H9 (cell line): Measurements from ENCODE around the gene NCAM1. TPM values are rescaled to one million over a fixed set of nuclear protein-coding genes. Genes with fewer than 3 reads are reported as not detected.

Experiments used
- DNase-seq: peaks from one replicate; pipeline ENCODE4 v3.0.0-alpha.2; 2017
- H2AFZ ChIP-seq: one replicate; pipeline ENCODE4 v1.6.1; 2013; ENCODE audit warnings: mild to moderate bottlenecking, low read length, control low read depth, moderate library complexity
- H2AK5ac ChIP-seq: 2 replicates; pipeline ENCODE4 v1.6.1; 2013; ENCODE audit warnings: low read length, control low read depth, mixed read lengths; ENCODE audit not compliant: insufficient read length
- H2BK120ac ChIP-seq: one replicate; pipeline ENCODE4 v1.6.1; 2013; ENCODE audit warnings: low read depth, mild to moderate bottlenecking, low read length, control low read depth, inconsistent platforms; ENCODE audit not compliant: poor library complexity, severe bottlenecking
- H2BK12ac ChIP-seq: 2 replicates; pipeline ENCODE4 v1.6.1; 2013; ENCODE audit warnings: low read length, control low read depth, mixed read lengths, low read depth; ENCODE audit not compliant: insufficient read length
- H2BK15ac ChIP-seq: 2 replicates; pipeline ENCODE4 v1.6.1; 2013; ENCODE audit warnings: low read depth, low read length, control low read depth
- H2BK20ac ChIP-seq: one replicate; pipeline ENCODE4 v1.6.1; 2013; ENCODE audit warnings: low read depth, mild to moderate bottlenecking, low read length, control low read depth, inconsistent platforms; ENCODE audit not compliant: poor library complexity, severe bottlenecking
- H2BK5ac ChIP-seq: 2 replicates; pipeline ENCODE4 v1.6.1; 2013; ENCODE audit warnings: low read length, control low read depth, mixed read lengths; ENCODE audit not compliant: insufficient read length
- H3K14ac ChIP-seq: 2 replicates; pipeline ENCODE4 v1.6.1; 2013; ENCODE audit warnings: low read length, control low read depth; ENCODE audit not compliant: insufficient read depth
- H3K18ac ChIP-seq: 2 replicates; pipeline ENCODE4 v1.6.1; 2013; ENCODE audit warnings: low read depth, mild to moderate bottlenecking, mixed read lengths, low read length, control low read depth; ENCODE audit not compliant: insufficient read length
- H3K23ac ChIP-seq: 2 replicates; pipeline ENCODE4 v1.6.1; 2013; ENCODE audit warnings: low read length, control low read depth, mixed read lengths, low read depth; ENCODE audit not compliant: insufficient read length
- H3K23me2 ChIP-seq: 2 replicates; pipeline ENCODE4 v1.6.1; 2013; ENCODE audit warnings: low read depth, mild to moderate bottlenecking, mixed read lengths, low read length, control low read depth; ENCODE audit not compliant: insufficient read length, poor library complexity, severe bottlenecking
- H3K27ac ChIP-seq: 2 replicates; pipeline ENCODE4 v1.5.1; 2013; ENCODE audit warnings: low read length, control low read depth, mixed read lengths, low read depth; ENCODE audit not compliant: insufficient read length
- H3K27me3 ChIP-seq: 2 replicates; pipeline ENCODE4 v1.6.1; 2013; ENCODE audit warnings: low read length, control low read depth, inconsistent platforms; ENCODE audit not compliant: insufficient read depth
- H3K4ac ChIP-seq: 2 replicates; pipeline ENCODE4 v1.6.1; 2013; ENCODE audit warnings: low read depth, mild to moderate bottlenecking, control low read depth, inconsistent platforms, low read length, moderate library complexity
- H3K4me1 ChIP-seq: 2 replicates; pipeline ENCODE4 v1.6.1; 2013; ENCODE audit warnings: low read length, control low read depth, inconsistent platforms; ENCODE audit not compliant: insufficient read depth
- H3K4me2 ChIP-seq: 2 replicates; pipeline ENCODE4 v1.6.1; 2013; ENCODE audit warnings: low read length, control low read depth, mixed read lengths; ENCODE audit not compliant: insufficient read length, insufficient read depth
- H3K56ac ChIP-seq: 2 replicates; pipeline ENCODE4 v1.6.1; 2013; ENCODE audit warnings: low read depth, mild to moderate bottlenecking, mixed read lengths, low read length, control low read depth; ENCODE audit not compliant: insufficient read length
- H3K79me1 ChIP-seq: 2 replicates; pipeline ENCODE4 v1.6.1; 2013; ENCODE audit warnings: low read depth, mild to moderate bottlenecking, moderate library complexity, low read length, control low read depth, inconsistent platforms; ENCODE audit not compliant: insufficient read depth, poor library complexity, severe bottlenecking
- H3K79me2 ChIP-seq: 2 replicates; pipeline ENCODE4 v1.6.1; 2013; ENCODE audit warnings: low read length, control low read depth, inconsistent platforms; ENCODE audit not compliant: insufficient read depth
- H3K9ac ChIP-seq: 2 replicates; pipeline ENCODE4 v1.6.1; 2013; ENCODE audit warnings: low read length, control low read depth, mixed read lengths; ENCODE audit not compliant: insufficient read length; ENCODE audit errors: extremely low read depth
- H3K9me3 ChIP-seq: one replicate; pipeline ENCODE4 v1.6.1; 2013; ENCODE audit warnings: low read depth, low read length, inconsistent platforms; ENCODE audit not compliant: control insufficient read depth
- H3T11ph ChIP-seq: one replicate; pipeline ENCODE4 v1.6.1; 2013; ENCODE audit warnings: mild to moderate bottlenecking, low read length, control low read depth, inconsistent platforms
- H4K20me1 ChIP-seq: one replicate; pipeline ENCODE4 v1.6.1; 2013; ENCODE audit not compliant: control insufficient read depth, insufficient read length, insufficient read depth
- H4K5ac ChIP-seq: 2 replicates; pipeline ENCODE4 v1.6.1; 2013; ENCODE audit warnings: low read depth, mild to moderate bottlenecking, mixed read lengths, low read length, control low read depth; ENCODE audit not compliant: insufficient read length
- H4K8ac ChIP-seq: replicated peaks from 2 replicates; pipeline ENCODE4 v1.6.1; 2013; ENCODE audit warnings: low read length, control low read depth, mixed read lengths, low read depth; ENCODE audit not compliant: insufficient read length
- H4K91ac ChIP-seq: 2 replicates; pipeline ENCODE4 v1.6.1; 2013; ENCODE audit warnings: low read depth, mild to moderate bottlenecking, moderate library complexity, mixed read lengths, low read length, control low read depth; ENCODE audit not compliant: insufficient read length
- H3K27ac Mint-ChIP-seq, 3 experiments: 2 replicates in 2 of 3; 3 replicates in 1 of 3; pipeline ENCODE4 v1.8.0; 2020 to 2021; ENCODE audit warnings: mixed read lengths in 3 of 3, mild to moderate bottlenecking in 1 of 3, moderate library complexity in 1 of 3
- H3K27me3 Mint-ChIP-seq: 2 replicates; pipeline ENCODE4 v1.8.0; 2021; ENCODE audit warnings: low read depth, mild to moderate bottlenecking, moderate library complexity, mixed read lengths
- H3K36me3 Mint-ChIP-seq, 3 experiments: 2 replicates in 2 of 3; 3 replicates in 1 of 3; pipeline ENCODE4 v1.8.0; 2020 to 2021; ENCODE audit warnings: low read depth in 3 of 3, mixed read lengths in 3 of 3; ENCODE audit not compliant: insufficient read depth in 1 of 3
- H3K4me1 Mint-ChIP-seq, 2 experiments: 2 replicates each; pipeline ENCODE4 v1.8.0; 2020; ENCODE audit warnings: mixed read lengths in 2 of 2
- H3K4me3 Mint-ChIP-seq, 2 experiments: 2 replicates in 1 of 2; 3 replicates in 1 of 2; pipeline ENCODE4 v1.8.0; 2020 to 2021; ENCODE audit warnings: mild to moderate bottlenecking in 2 of 2, mixed read lengths in 2 of 2, moderate library complexity in 1 of 2
- H3K9me3 Mint-ChIP-seq, 2 experiments: 2 replicates in 1 of 2; 3 replicates in 1 of 2; pipeline ENCODE4 v1.8.0; 2020; ENCODE audit warnings: mild to moderate bottlenecking in 2 of 2, mixed read lengths in 2 of 2, moderate library complexity in 1 of 2
- CTCF ChIP-seq: fragments of 200-600 bp; sonication (generic); conservative IDR thresholded peaks from 3 replicates; pipeline ENCODE4 v1.8.0; 2021; ENCODE audit warnings: antibody characterized with exemption, mild to moderate bottlenecking
- total RNA-seq: library from RNA; stranded (reverse); gene quantifications from 2 replicates; pipeline ENCODE4 v1.2.1, GENCODE V29; 2021

The NCAM1 gene
- total RNA-seq, 1 experiment from 2014 or later, result 2.5 TPM

GRCh38 chr11:113176599-113177360 lies 215.6 kb downstream of the NCAM1 start:
- no peak overlapping the region for H4K5ac ChIP-seq
- no peak for TF ChIP-seq CTCF
- H3K36me3 Mint-ChIP-seq, result no peaks in the 10 kb centered on the region
- H3K4me3 Mint-ChIP-seq, result no peak overlapping the region
- no peaks in the 10 kb centered on the region for H3K9me3 Mint-ChIP-seq
- H2BK12ac ChIP-seq, result no peak overlapping the region
- no peak overlapping the region for H3K18ac ChIP-seq
- no peak for DNase-seq
- H3K4me1 Mint-ChIP-seq, result peaks cover 19 to 33% of the 10 kb centered on the region in 2 experiments
- H2AFZ ChIP-seq, result no peak overlapping the region
- no peak overlapping the region for H2BK20ac ChIP-seq
- H3K4ac ChIP-seq, result no peak overlapping the region
- no peak overlapping the region for H3K14ac ChIP-seq
- H3T11ph ChIP-seq, result no peak overlapping the region
- H3K27ac Mint-ChIP-seq, result no peak overlapping the region
- no peaks in the 10 kb centered on the region for H3K79me1 ChIP-seq
- H3K9me3 ChIP-seq, result no peaks in the 10 kb centered on the region
- H2BK120ac ChIP-seq, result no peak overlapping the region
- no peaks in the 10 kb centered on the region for H4K20me1 ChIP-seq
- no peak overlapping the region for H2BK5ac ChIP-seq
- H3K4me2 ChIP-seq, result no peak overlapping the region
- H4K8ac ChIP-seq, result no peak overlapping the region
- no peak overlapping the region for H2BK15ac ChIP-seq
- H3K9ac ChIP-seq, result no peak overlapping the region
- H2AK5ac ChIP-seq, result no peak overlapping the region
- no peaks in the 10 kb centered on the region for H3K27me3 Mint-ChIP-seq
- no peaks in the 10 kb centered on the region for H3K23me2 ChIP-seq
- no peaks in the 10 kb centered on the region for H3K27me3 ChIP-seq
- H3K79me2 ChIP-seq, result no peaks in the 10 kb centered on the region
- no peak overlapping the region for H3K56ac ChIP-seq
- H3K23ac ChIP-seq, result no peak overlapping the region
- no peak overlapping the region for H3K27ac ChIP-seq
- no peak overlapping the region for H4K91ac ChIP-seq
- 0 out of 2 replicates have a peak, but pooled peaks cover 2% of the 10 kb centered on the region for H3K4me1 ChIP-seq
